ENCODE data around the gene ZNF780A. TPM values are rescaled to one million over a fixed set of nuclear protein-coding genes. Genes with fewer than 3 reads are reported as not detected.

ZNF780A gene
- total and polyA plus RNA-seq, 2 of the 13 experiments (the other 11 are each of a cell fraction or from before 2014, with no cell fraction given) = 13.5 to 22.7 TPM

DNA sequence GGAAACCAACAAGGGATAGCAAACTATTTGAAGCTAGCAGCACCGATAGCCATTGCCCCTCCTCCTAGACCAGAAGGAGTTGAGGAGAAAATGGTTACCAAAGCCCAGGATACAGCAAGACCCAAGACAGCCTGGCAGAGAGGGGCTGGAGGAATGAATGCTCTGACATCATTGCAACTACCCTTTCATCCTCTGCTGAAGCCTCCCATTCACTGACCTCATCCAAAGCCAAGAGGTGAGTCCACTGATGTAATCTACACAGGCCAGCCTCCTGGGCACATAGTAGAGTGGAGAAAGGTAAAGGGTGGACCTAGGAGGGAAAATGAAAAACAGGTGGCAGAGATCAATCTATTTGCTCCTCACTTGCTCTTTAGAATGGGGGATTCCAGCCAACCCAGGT is 42.7 kb upstream of the ZNF780A start:
- no peaks in the 10 kb centered on the region for H4K20me1 ChIP-seq (ENCODE audit: insufficient read depth, low read length)
- H3K36me3 ChIP-seq (replicated peaks in 1 of 2; ENCODE audit: control insufficient read depth in 1 of 2, insufficient read depth in 2 of 2, low read length in 2 of 2) = no peaks in the 10 kb centered on the region
- no peak overlapping the region for H3K4me2 ChIP-seq (ENCODE audit: low read depth, low read length)
- intact Hi-C loops (cut with micrococcal nuclease; ENCODE audit: unreplicated experiment) = no loop called here
- H3K9ac ChIP-seq (ENCODE audit: insufficient read depth, low read depth, low read length) = no peak overlapping the region
- CTCF ChIA-PET (ENCODE audit: low intra/inter-chr PET ratio, low total read pairs) = no interaction called here
- no peak for DNase-seq (ENCODE audit: low spot score)
- no peaks in the 10 kb centered on the region for H3K4me1 ChIP-seq (ENCODE audit: insufficient read depth, low read length)
- H3K9me3 ChIP-seq (ENCODE audit: low read length) = no peaks in the 10 kb centered on the region
- WGBS (ENCODE audit: low lambda C conversion rate) = 10% methylated on average over 1 of the region's 1 CpG
- H3K4me3 ChIP-seq (replicated peaks in 1 of 3; ENCODE audit: insufficient read depth in 1 of 3, low read depth in 2 of 3, low read length in 3 of 3) = no peak overlapping the region
- no peak overlapping the region for H3K27ac ChIP-seq (ENCODE audit: extremely low read length, insufficient read depth, low read length)
- no TSS peak for BruUV-seq (replicated peaks)
- no peak for TF ChIP-seq ZSCAN22 (CRISPR knock-in tag; IDR thresholded peaks at IDR 0.05)
- no peak for TF ChIP-seq ZFP1 (CRISPR knock-in tag; IDR thresholded peaks at IDR 0.05)
- TF ChIP-seq, protein P1, sequence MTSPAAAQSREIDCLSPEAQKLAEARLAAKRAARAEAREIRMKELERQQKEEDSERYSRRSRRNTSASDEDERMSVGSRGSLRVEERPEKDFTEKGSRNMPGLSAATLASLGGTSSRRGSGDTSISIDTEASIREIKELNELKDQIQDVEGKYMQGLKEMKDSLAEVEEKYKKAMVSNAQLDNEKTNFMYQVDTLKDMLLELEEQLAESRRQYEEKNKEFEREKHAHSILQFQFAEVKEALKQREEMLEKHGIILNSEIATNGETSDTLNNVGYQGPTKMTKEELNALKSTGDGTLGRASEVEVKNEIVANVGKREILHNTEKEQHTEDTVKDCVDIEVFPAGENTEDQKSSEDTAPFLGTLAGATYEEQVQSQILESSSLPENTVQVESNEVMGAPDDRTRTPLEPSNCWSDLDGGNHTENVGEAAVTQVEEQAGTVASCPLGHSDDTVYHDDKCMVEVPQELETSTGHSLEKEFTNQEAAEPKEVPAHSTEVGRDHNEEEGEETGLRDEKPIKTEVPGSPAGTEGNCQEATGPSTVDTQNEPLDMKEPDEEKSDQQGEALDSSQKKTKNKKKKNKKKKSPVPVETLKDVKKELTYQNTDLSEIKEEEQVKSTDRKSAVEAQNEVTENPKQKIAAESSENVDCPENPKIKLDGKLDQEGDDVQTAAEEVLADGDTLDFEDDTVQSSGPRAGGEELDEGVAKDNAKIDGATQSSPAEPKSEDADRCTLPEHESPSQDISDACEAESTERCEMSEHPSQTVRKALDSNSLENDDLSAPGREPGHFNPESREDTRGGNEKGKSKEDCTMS (CRISPR knock-in tag; conservative IDR thresholded peaks at IDR 0.05) = no peak
- no peak for TF ChIP-seq MTF2 (CRISPR knock-in tag; IDR thresholded peaks at IDR 0.05; ENCODE audit: borderline replicate concordance)
- no peak for TF ChIP-seq ZNF572 (CRISPR knock-in tag; IDR thresholded peaks at IDR 0.05)
- no peak for TF ChIP-seq ZNF136 (CRISPR knock-in tag; IDR thresholded peaks at IDR 0.05; ENCODE audit: low read depth)
- no peak for TF ChIP-seq NONO (IDR thresholded peaks at IDR 0.05)
- TF ChIP-seq NONO (CRISPR knock-in tag; conservative IDR thresholded peaks at IDR 0.05) = no peak
- no peak for TF ChIP-seq ZNF543 (CRISPR knock-in tag; IDR thresholded peaks at IDR 0.05)
- no peak for TF ChIP-seq ZBTB21 (CRISPR knock-in tag; IDR thresholded peaks at IDR 0.05)
- no peak for TF ChIP-seq HOXA5 (CRISPR knock-in tag; IDR thresholded peaks at IDR 0.05)
- no peak for TF ChIP-seq ZNF556 (CRISPR knock-in tag; IDR thresholded peaks at IDR 0.05; ENCODE audit: borderline replicate concordance)
- TF ChIP-seq, protein P2, sequence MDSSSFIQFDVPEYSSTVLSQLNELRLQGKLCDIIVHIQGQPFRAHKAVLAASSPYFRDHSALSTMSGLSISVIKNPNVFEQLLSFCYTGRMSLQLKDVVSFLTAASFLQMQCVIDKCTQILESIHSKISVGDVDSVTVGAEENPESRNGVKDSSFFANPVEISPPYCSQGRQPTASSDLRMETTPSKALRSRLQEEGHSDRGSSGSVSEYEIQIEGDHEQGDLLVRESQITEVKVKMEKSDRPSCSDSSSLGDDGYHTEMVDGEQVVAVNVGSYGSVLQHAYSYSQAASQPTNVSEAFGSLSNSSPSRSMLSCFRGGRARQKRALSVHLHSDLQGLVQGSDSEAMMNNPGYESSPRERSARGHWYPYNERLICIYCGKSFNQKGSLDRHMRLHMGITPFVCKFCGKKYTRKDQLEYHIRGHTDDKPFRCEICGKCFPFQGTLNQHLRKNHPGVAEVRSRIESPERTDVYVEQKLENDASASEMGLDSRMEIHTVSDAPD (CRISPR knock-in tag; IDR thresholded peaks at IDR 0.05) = no peak
- TF ChIP-seq, protein P3, sequence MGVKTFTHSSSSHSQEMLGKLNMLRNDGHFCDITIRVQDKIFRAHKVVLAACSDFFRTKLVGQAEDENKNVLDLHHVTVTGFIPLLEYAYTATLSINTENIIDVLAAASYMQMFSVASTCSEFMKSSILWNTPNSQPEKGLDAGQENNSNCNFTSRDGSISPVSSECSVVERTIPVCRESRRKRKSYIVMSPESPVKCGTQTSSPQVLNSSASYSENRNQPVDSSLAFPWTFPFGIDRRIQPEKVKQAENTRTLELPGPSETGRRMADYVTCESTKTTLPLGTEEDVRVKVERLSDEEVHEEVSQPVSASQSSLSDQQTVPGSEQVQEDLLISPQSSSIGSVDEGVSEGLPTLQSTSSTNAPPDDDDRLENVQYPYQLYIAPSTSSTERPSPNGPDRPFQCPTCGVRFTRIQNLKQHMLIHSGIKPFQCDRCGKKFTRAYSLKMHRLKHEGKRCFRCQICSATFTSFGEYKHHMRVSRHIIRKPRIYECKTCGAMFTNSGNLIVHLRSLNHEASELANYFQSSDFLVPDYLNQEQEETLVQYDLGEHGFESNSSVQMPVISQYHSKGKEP (CRISPR knock-in tag; IDR thresholded peaks at IDR 0.05) = no peak
- TF ChIP-seq, protein P4, sequence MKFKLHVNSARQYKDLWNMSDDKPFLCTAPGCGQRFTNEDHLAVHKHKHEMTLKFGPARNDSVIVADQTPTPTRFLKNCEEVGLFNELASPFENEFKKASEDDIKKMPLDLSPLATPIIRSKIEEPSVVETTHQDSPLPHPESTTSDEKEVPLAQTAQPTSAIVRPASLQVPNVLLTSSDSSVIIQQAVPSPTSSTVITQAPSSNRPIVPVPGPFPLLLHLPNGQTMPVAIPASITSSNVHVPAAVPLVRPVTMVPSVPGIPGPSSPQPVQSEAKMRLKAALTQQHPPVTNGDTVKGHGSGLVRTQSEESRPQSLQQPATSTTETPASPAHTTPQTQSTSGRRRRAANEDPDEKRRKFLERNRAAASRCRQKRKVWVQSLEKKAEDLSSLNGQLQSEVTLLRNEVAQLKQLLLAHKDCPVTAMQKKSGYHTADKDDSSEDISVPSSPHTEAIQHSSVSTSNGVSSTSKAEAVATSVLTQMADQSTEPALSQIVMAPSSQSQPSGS (CRISPR knock-in tag; IDR thresholded peaks at IDR 0.05) = no peak
- no peak for TF ChIP-seq EHMT2 (IDR thresholded peaks at IDR 0.05; ENCODE audit: borderline replicate concordance, low read depth, low read length)
- TF ChIP-seq BORCS8-MEF2B (CRISPR knock-in tag; IDR thresholded peaks at IDR 0.05) = no peak
- in situ Hi-C loops (cut with HindIII; ENCODE audit: extremely low pct_ligation_motif_present, low pct_unique_long_range_greater_than_20kb) = no loop called here
- H3K27me3 ChIP-seq (ENCODE audit: control insufficient read depth in 1 of 2, insufficient read depth in 2 of 2, low read length in 2 of 2) = peaks cover 0 to 14% of the 10 kb centered on the region in 2 experiments; a peak in 3 of 5 replicates
- POLR2A ChIA-PET = no interaction called here
- no peak overlapping the region for H2AFZ ChIP-seq (ENCODE audit: low read length)
- FAIRE-seq = no peak
- no peaks in the 10 kb centered on the region for H3K79me2 ChIP-seq (ENCODE audit: insufficient read depth, low read length)
- no peak for ATAC-seq
